ENCODE data around the gene ISM2. TPM values are rescaled to one million over a fixed set of nuclear protein-coding genes. Genes with fewer than 3 reads are reported as not detected.

ISM2 gene
- total and polyA plus RNA-seq, 2 of the 13 experiments (the other 11 are each of a cell fraction or from before 2014, with no cell fraction given): 1.8 to 40.7 TPM

- TF ChIP-seq PTBP1 (IDR thresholded peaks at IDR 0.05; ENCODE audit: low read depth, low read length, poor library complexity, severe bottlenecking): no peak
- no peak for TF ChIP-seq FOXM1 (CRISPR knock-in tag; IDR thresholded peaks at IDR 0.05)
- TF ChIP-seq GATAD2A (CRISPR knock-in tag; IDR thresholded peaks at IDR 0.05): peak; percentile 71
- peak; percentile 42; the same call in 1 of the 2 replicates for TF ChIP-seq TBX2 (CRISPR knock-in tag; IDR thresholded peaks at IDR 0.05; ENCODE audit: borderline replicate concordance)
- TF ChIP-seq AKAP8 (CRISPR knock-in tag; IDR thresholded peaks at IDR 0.05): no peak
- TF ChIP-seq ZNF276 (CRISPR knock-in tag; IDR thresholded peaks at IDR 0.05; ENCODE audit: low read depth): no peak
- no peak for TF ChIP-seq HNF1B (CRISPR knock-in tag; IDR thresholded peaks at IDR 0.05)
- peak; percentile 56 for TF ChIP-seq HNF4A (CRISPR knock-in tag; IDR thresholded peaks at IDR 0.05)
- no peak for TF ChIP-seq ZNF782 (CRISPR knock-in tag; IDR thresholded peaks at IDR 0.05; ENCODE audit: borderline replicate concordance)
- peak; percentile 70 for TF ChIP-seq HDAC2 (CRISPR knock-in tag; IDR thresholded peaks at IDR 0.05)
- no peak for TF ChIP-seq MXD4 (CRISPR knock-in tag; IDR thresholded peaks at IDR 0.05)
- TF ChIP-seq ZBTB1 (CRISPR knock-in tag; IDR thresholded peaks at IDR 0.05; ENCODE audit: borderline replicate concordance): no peak
- 0 out of 2 replicates have a peak, but pooled peaks have one; percentile 33 for TF ChIP-seq ZHX1 (CRISPR knock-in tag; IDR thresholded peaks at IDR 0.05; ENCODE audit: low read depth)
- TF ChIP-seq ASH2L (IDR thresholded peaks at IDR 0.05; ENCODE audit: insufficient read length, low read depth, low read length): peak; percentile 80
- no peak for TF ChIP-seq ZBTB3 (CRISPR knock-in tag; IDR thresholded peaks at IDR 0.05; ENCODE audit: borderline replicate concordance, low read depth)
- TF ChIP-seq ETV5 (CRISPR knock-in tag; IDR thresholded peaks at IDR 0.05; ENCODE audit: borderline replicate concordance): peak; percentile 18; the same call in 1 of the 2 replicates
- TF ChIP-seq CREM (IDR thresholded peaks at IDR 0.05): peak; percentile 68; the same call in 1 of the 2 replicates
- no peak for TF ChIP-seq CREM (CRISPR knock-in tag; IDR thresholded peaks at IDR 0.05)
- TF ChIP-seq DMAP1 (CRISPR knock-in tag; IDR thresholded peaks at IDR 0.05): peak; percentile 79; the same call in 1 of the 2 replicates
- no peak for TF ChIP-seq ZNF34 (CRISPR knock-in tag; IDR thresholded peaks at IDR 0.05; ENCODE audit: borderline replicate concordance)
These were observed 3.6 kb upstream of the ISM2 start (continued) for GRCh38 chr14:77502109-77502782.

All from HepG2 (cell line).